ENCODE data around the gene TBC1D23.
"Not testable (repeated sequence)": the region's sequence is repeated elsewhere in the genome, so short reads cannot be mapped to it uniquely, and the experiment has no call there.

The TBC1D23 gene

GRCh38 chr3:100238599-100238998 lies 22.2 kb upstream of the TBC1D23 start:
- no peak for ATAC-seq
- TF ChIP-seq PPARA (CRISPR knock-in tag; IDR thresholded peaks at IDR 0.05; ENCODE audit: borderline replicate concordance): no peak
- no peak for TF ChIP-seq CSRNP3 (CRISPR knock-in tag; IDR thresholded peaks at IDR 0.05)
- TF ChIP-seq PATZ1 (CRISPR knock-in tag; IDR thresholded peaks at IDR 0.05; ENCODE audit: borderline replicate concordance): no peak
- TF ChIP-seq SNAI2 (CRISPR knock-in tag; IDR thresholded peaks at IDR 0.05): no peak
- TF ChIP-seq ZNF565 (CRISPR knock-in tag; conservative IDR thresholded peaks at IDR 0.05; ENCODE audit: low read depth): no peak
- no peak for TF ChIP-seq ZFP3 (CRISPR knock-in tag; IDR thresholded peaks at IDR 0.05)
- no peak for TF ChIP-seq BACH2 (CRISPR knock-in tag; IDR thresholded peaks at IDR 0.05; ENCODE audit: borderline replicate concordance)
- no peak for TF ChIP-seq ISL1 (CRISPR knock-in tag; IDR thresholded peaks at IDR 0.05)
- no peak for TF ChIP-seq GLIS3 (CRISPR knock-in tag; IDR thresholded peaks at IDR 0.05)
- no peak for TF ChIP-seq TSHZ2 (CRISPR knock-in tag; IDR thresholded peaks at IDR 0.05)
- TF ChIP-seq RARB (CRISPR knock-in tag; IDR thresholded peaks at IDR 0.05): no peak
- no peak for TF ChIP-seq ZFP30 (CRISPR knock-in tag; IDR thresholded peaks at IDR 0.05)
- TF ChIP-seq ARNTL (CRISPR knock-in tag; IDR thresholded peaks at IDR 0.05; ENCODE audit: borderline replicate concordance, low read depth): no peak
- no peak for TF ChIP-seq ZNF70 (CRISPR knock-in tag; IDR thresholded peaks at IDR 0.05)
- no peak for TF ChIP-seq CREB5 (CRISPR knock-in tag; IDR thresholded peaks at IDR 0.05; ENCODE audit: low read depth)
- no peak for TF ChIP-seq OSR1 (CRISPR knock-in tag; IDR thresholded peaks at IDR 0.05)
- no peak for TF ChIP-seq TCF4 (CRISPR knock-in tag; IDR thresholded peaks at IDR 0.05; ENCODE audit: borderline replicate concordance)
- TF ChIP-seq ZNF8 (CRISPR knock-in tag; IDR thresholded peaks at IDR 0.05): no peak

GRCh38 chr3:100242471-100242870 lies 18.3 kb upstream of the TBC1D23 start:
- not testable (repeated sequence) for ATAC-seq

GRCh38 chr3:100244264-100244663 lies 16.5 kb upstream of the TBC1D23 start:
- ATAC-seq: no peak
- no peak for TF ChIP-seq OSR1 (CRISPR knock-in tag; IDR thresholded peaks at IDR 0.05)
- TF ChIP-seq TSHZ2 (CRISPR knock-in tag; IDR thresholded peaks at IDR 0.05): no peak
- TF ChIP-seq TOX (CRISPR knock-in tag; IDR thresholded peaks at IDR 0.05; ENCODE audit: borderline replicate concordance): no peak
- TF ChIP-seq PATZ1 (CRISPR knock-in tag; IDR thresholded peaks at IDR 0.05; ENCODE audit: borderline replicate concordance): no peak
- no peak for TF ChIP-seq ZNF8 (CRISPR knock-in tag; IDR thresholded peaks at IDR 0.05)
- TF ChIP-seq ARNTL (CRISPR knock-in tag; IDR thresholded peaks at IDR 0.05; ENCODE audit: borderline replicate concordance, low read depth): no peak
- TF ChIP-seq ESRRG (CRISPR knock-in tag; IDR thresholded peaks at IDR 0.05): no peak
- no peak for TF ChIP-seq POU6F1 (CRISPR knock-in tag; IDR thresholded peaks at IDR 0.05; ENCODE audit: borderline replicate concordance, low read depth)
- no peak for TF ChIP-seq ISL1 (CRISPR knock-in tag; IDR thresholded peaks at IDR 0.05)
- TF ChIP-seq PPARA (CRISPR knock-in tag; IDR thresholded peaks at IDR 0.05; ENCODE audit: borderline replicate concordance): no peak
- TF ChIP-seq ZNF70 (CRISPR knock-in tag; IDR thresholded peaks at IDR 0.05): no peak
- TF ChIP-seq ZC3H10 (CRISPR knock-in tag; IDR thresholded peaks at IDR 0.05): no peak
- no peak for TF ChIP-seq ZFP3 (CRISPR knock-in tag; IDR thresholded peaks at IDR 0.05)

Data from SK-N-SH treated with all-trans-retinoic acid at 6 μM for 48 hours (cell line).